Occipital lobe (tissue), 2 donors: Measurements from ENCODE around the gene ARHGAP33. TPM values are rescaled to one million over a fixed set of nuclear protein-coding genes. Genes with fewer than 3 reads are reported as not detected.

Experiments
- DNase-seq: peaks from one replicate; lab custom pipeline; 2025; lab: John Stamatoyannopoulos, UW
- total RNA-seq: library from RNA; depleted of rRNA; stranded (reverse); fragments of >200 nt; gene quantifications from one replicate; pipeline ENCODE4 v1.2.3, GENCODE V29; 2014

The ARHGAP33 gene
- total RNA-seq, 1 donor from 2014 or later = 85.5 TPM

- no peak for DNase-seq
These were observed 2.6 kb downstream of the ARHGAP33 start for GRCh38 chr19:35777961-35778360.

GRCh38 chr19:35779033-35779432, 3.7 kb downstream of the ARHGAP33 start:
- no peak for DNase-seq

- no peak for DNase-seq
These were observed 4.7 kb downstream of the ARHGAP33 start for GRCh38 chr19:35780058-35780457.

- DNase-seq = no peak
These were observed 5.4 kb downstream of the ARHGAP33 start for GRCh38 chr19:35780717-35781116.

- DNase-seq = no peak
These were observed 6.3 kb downstream of the ARHGAP33 start for GRCh38 chr19:35781650-35782049.

GRCh38 chr19:35782589-35782988, 7.2 kb downstream of the ARHGAP33 start:
- no peak for DNase-seq

- no peak for DNase-seq
These were observed 8.4 kb downstream of the ARHGAP33 start for GRCh38 chr19:35783469-35784434.

- no peak for DNase-seq
These were observed 9.4 kb downstream of the ARHGAP33 start for GRCh38 chr19:35784503-35785338.

- no peak for DNase-seq
These were observed 9.9 kb downstream of the ARHGAP33 start for GRCh38 chr19:35785339-35785627.

- no peak for DNase-seq
These were observed 11.2 kb downstream of the ARHGAP33 start for GRCh38 chr19:35786299-35787160.

GRCh38 chr19:35787227-35787799, 11.9 kb downstream of the ARHGAP33 start:
- DNase-seq = no peak

GRCh38 chr19:35788205-35788960, 13.0 kb downstream of the ARHGAP33 start:
- no peak for DNase-seq

- no peak for DNase-seq
These were observed 14.0 kb downstream of the ARHGAP33 start for GRCh38 chr19:35789195-35789977.

GRCh38 chr19:35789978-35790944, 14.9 kb downstream of the ARHGAP33 start:
- DNase-seq = no peak

- no peak for DNase-seq
These were observed 15.8 kb downstream of the ARHGAP33 start for GRCh38 chr19:35790981-35791813.

- no peak for DNase-seq
These were observed 16.5 kb downstream of the ARHGAP33 start for GRCh38 chr19:35791814-35792279.

GRCh38 chr19:35792312-35792711, 16.9 kb downstream of the ARHGAP33 start:
- no peak for DNase-seq
